ENCODE measurements around the gene AP1B1.

DNA sequence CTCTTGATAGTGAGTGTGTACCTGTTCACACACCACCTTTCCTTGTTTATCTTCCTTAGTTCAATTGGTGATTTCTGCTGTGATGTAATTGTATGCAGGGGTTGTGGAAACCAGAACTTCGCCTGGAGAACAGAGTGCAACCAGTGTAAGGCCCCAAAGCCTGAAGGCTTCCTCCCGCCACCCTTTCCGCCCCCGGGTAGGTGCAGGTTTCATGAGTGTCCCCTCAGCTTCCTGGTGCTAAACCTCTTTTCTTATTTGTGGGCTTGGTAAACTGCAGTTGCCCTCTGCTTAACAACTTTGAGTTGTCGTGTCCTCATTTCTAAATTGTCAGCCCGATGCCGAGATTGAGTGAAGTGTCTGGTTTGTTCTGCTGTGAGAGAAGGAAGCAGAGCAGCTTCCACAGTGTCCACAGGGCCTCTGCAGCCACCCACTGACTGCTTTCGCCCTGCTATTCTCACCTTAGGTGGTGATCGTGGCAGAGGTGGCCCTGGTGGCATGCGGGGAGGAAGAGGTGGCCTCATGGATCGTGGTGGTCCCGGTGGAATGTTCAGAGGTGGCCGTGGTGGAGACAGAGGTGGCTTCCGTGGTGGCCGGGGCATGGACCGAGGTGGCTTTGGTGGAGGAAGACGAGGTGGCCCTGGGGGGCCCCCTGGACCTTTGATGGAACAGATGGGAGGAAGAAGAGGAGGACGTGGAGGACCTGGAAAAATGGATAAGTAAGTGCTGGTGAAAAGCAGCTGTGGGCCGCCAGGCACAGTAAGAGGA is 89.1 kb downstream of the AP1B1 start:
- TF ChIP-seq, protein P1, sequence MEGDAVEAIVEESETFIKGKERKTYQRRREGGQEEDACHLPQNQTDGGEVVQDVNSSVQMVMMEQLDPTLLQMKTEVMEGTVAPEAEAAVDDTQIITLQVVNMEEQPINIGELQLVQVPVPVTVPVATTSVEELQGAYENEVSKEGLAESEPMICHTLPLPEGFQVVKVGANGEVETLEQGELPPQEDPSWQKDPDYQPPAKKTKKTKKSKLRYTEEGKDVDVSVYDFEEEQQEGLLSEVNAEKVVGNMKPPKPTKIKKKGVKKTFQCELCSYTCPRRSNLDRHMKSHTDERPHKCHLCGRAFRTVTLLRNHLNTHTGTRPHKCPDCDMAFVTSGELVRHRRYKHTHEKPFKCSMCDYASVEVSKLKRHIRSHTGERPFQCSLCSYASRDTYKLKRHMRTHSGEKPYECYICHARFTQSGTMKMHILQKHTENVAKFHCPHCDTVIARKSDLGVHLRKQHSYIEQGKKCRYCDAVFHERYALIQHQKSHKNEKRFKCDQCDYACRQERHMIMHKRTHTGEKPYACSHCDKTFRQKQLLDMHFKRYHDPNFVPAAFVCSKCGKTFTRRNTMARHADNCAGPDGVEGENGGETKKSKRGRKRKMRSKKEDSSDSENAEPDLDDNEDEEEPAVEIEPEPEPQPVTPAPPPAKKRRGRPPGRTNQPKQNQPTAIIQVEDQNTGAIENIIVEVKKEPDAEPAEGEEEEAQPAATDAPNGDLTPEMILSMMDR (conservative IDR thresholded peaks at IDR 0.05 in 1 of 2, IDR thresholded peaks at IDR 0.05 in 1 of 2; ENCODE audit: low read depth in 1 of 2, low read length in 2 of 2): no peak
- TF ChIP-seq EZH2 (IDR thresholded peaks at IDR 0.05; ENCODE audit: low read length, missing control alignments): no peak
